Effector memory CD4-positive, alpha-beta T cell (primary cell): ENCODE measurements around the gene EML5.
"Not testable (repeated sequence)": the region's sequence is repeated elsewhere in the genome, so short reads cannot be mapped to it uniquely, and the experiment has no call there.

Experiments used
- DNase-seq, 3 donors: peaks; one replicate each; pipeline ENCODE4 v3.0.0-alpha.2; 2020
- H3K27ac ChIP-seq: 2 replicates; pipeline ENCODE4 v1.7.0; 2013; ENCODE audit warnings: mild to moderate bottlenecking, low read length, moderate library complexity; ENCODE audit not compliant: insufficient read depth, poor library complexity, severe bottlenecking
- H3K27me3 ChIP-seq: replicated peaks from 2 replicates; pipeline ENCODE4 v1.7.0; 2013; ENCODE audit warnings: mild to moderate bottlenecking, low read length; ENCODE audit not compliant: insufficient read depth, control insufficient read depth, poor library complexity, severe bottlenecking
- H3K36me3 ChIP-seq: 2 replicates; pipeline ENCODE4 v1.7.0; 2013; ENCODE audit warnings: mild to moderate bottlenecking, low read length, moderate library complexity; ENCODE audit not compliant: control insufficient read depth, insufficient read depth
- H3K4me1 ChIP-seq: 2 replicates; pipeline ENCODE4 v1.7.0; 2013; ENCODE audit warnings: low read length, mild to moderate bottlenecking; ENCODE audit not compliant: control insufficient read depth, insufficient read depth, poor library complexity, severe bottlenecking
- H3K4me3 ChIP-seq: 2 replicates; pipeline ENCODE4 v1.7.0; 2013; ENCODE audit warnings: low read length, low read depth, mild to moderate bottlenecking; ENCODE audit not compliant: insufficient read depth, poor library complexity, severe bottlenecking
- H3K9me3 ChIP-seq: 2 replicates; pipeline ENCODE4 v1.7.0; 2013; ENCODE audit warnings: mild to moderate bottlenecking, low read length, moderate library complexity; ENCODE audit not compliant: control insufficient read depth

The EML5 gene

DNA sequence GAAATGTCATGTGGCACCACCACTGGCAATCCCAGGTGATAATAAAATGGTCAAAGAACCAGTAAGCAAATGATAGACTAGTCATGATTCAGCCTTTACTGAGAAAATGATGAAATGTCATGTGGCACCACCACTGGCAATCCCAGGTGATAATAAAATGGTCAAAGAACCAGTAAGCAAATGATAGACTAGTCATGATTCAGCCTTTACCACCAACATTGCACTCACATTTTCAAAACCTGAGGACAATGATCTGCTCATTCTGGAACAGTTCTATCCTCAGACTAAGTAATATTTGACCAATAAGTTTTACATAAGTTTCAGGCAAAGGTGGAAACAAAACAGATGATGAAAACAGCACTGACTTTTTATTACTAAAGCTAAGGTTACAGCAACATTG is 3.2 kb downstream of the EML5 start:
- H3K27ac ChIP-seq, H3K4me1 ChIP-seq, DNase-seq, H3K36me3 ChIP-seq, H3K27me3 ChIP-seq, H3K9me3 ChIP-seq, H3K4me3 ChIP-seq: not testable (repeated sequence)

DNA sequence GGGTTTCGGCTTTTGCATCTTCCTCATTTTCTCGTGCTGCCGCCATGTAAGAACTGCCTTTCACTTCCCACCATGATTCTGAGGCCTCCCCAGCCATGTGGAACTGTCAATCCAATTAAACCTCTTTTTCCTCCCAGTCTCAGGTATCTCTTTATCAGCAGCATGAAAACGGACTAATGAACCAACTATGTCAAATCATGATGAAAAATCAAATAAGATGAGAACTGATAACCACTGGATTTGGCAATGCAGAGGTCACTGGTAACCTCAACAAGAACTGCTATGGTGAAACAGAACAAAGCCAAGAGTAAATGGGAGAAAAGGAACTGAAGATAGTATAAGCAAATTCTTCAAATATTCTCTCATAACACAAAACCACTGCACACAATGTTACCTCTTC is 6.0 kb downstream of the EML5 start:
- Histone ChIP-seq H3K27ac (no peak overlapping the region), H3K4me3 (no peak overlapping the region), H3K27me3 (no peaks in the 10 kb centered on the region), H3K9me3 (no peaks in the 10 kb centered on the region), H3K4me1 (peaks cover 2% of the 10 kb centered on the region), H3K36me3 (no peaks in the 10 kb centered on the region)
- DNase-seq, result no peak

DNA sequence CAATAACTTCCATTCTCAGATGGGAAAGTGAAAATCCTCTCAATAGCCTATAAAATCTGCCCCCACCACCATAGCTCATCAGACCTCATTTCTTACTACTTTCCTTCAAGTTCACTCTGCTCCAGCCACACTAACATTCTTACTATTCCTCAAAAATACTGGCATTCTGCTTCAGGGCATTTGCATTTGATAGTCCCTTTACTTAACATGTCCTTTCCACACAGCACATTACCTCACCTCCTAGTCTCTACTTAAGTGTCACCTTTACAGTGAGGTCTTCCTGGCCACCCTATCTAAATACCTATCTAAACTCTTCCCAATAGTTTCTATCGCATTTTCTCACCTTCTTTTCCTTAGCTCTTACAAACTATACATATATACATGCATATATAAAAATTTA is 6.8 kb downstream of the EML5 start:
- Histone ChIP-seq H3K4me3 (no peak overlapping the region), H3K27me3 (no peaks in the 10 kb centered on the region), H3K27ac (no peak overlapping the region), H3K9me3 (no peaks in the 10 kb centered on the region), H3K36me3 (no peaks in the 10 kb centered on the region), H3K4me1 (no peaks in the 10 kb centered on the region)
- DNase-seq, result no peak

DNA sequence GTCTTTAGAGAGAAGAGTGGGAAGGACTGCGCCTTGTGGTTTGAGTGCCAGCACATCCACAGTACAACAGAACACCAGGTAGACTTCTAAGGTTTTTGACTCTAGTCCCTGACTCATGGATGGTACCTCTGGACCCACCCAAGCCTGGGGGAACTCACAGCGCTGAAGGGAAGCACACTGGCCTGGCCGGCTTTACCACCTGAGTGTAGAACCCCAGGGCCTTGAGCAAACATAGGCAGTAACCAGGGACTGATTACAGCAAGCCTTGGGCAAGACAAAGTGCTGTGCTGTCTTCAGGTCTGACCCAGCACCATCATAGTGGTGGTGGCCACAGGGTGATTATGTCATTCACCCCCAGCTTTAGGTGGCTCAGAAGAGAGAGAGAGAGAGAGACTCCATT is 17.2 kb downstream of the EML5 start:
- no peaks in the 10 kb centered on the region for H3K36me3 ChIP-seq
- H3K27me3 ChIP-seq, result no peaks in the 10 kb centered on the region
- no peak overlapping the region for H3K27ac ChIP-seq
- no peaks in the 10 kb centered on the region for H3K4me1 ChIP-seq
- H3K9me3 ChIP-seq, result no peaks in the 10 kb centered on the region
- no peak for DNase-seq
- H3K4me3 ChIP-seq, result no peak overlapping the region

DNA sequence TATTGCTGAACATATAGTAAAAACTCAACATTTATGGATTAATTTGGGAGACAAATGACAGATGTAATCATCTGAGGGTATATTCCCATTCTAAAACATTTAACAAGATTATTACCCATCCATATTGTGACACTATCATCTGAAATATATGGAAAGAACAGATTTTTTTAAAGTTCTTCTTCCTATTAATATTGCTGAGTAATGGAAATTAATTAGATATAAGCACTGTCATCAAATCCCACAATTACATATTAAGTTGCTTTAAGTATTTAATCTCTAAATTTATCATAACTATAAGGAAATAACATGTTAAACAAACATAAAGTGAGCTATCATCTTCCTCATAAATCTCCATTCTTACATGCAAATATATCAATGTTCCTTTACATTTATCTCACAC is 22.0 kb downstream of the EML5 start:
- Histone ChIP-seq H3K4me3 (no peak overlapping the region), H3K4me1 (no peaks in the 10 kb centered on the region), H3K9me3 (peaks cover 4% of the 10 kb centered on the region), H3K27me3 (no peaks in the 10 kb centered on the region), H3K27ac (no peak overlapping the region), H3K36me3 (no peaks in the 10 kb centered on the region)
- DNase-seq, result no peak

DNA sequence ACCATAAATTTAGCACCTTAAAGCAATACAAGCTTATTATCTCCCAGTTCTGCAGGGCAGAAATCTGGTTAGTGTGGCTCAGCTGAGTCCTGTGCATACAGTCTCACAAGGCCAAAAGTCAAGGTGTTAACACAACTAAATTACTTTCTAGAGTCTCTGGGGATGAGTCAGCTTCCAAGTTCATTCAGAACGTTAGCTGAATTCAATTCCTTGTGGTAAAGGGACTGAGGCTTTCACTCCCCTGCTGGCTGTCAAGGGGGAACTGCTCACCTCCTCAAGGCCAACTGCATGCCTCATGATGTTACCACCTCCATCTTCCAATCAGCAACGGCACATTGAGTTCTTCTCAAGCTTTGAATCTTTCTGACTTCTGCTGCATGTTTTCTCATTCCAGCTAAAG is 27.6 kb downstream of the EML5 start:
- Histone ChIP-seq H3K27ac (no peak overlapping the region), H3K27me3 (no peaks in the 10 kb centered on the region), H3K9me3 (peaks cover 4% of the 10 kb centered on the region), H3K4me1 (no peaks in the 10 kb centered on the region), H3K4me3 (no peak overlapping the region), H3K36me3 (no peaks in the 10 kb centered on the region)
- DNase-seq, result no peak

DNA sequence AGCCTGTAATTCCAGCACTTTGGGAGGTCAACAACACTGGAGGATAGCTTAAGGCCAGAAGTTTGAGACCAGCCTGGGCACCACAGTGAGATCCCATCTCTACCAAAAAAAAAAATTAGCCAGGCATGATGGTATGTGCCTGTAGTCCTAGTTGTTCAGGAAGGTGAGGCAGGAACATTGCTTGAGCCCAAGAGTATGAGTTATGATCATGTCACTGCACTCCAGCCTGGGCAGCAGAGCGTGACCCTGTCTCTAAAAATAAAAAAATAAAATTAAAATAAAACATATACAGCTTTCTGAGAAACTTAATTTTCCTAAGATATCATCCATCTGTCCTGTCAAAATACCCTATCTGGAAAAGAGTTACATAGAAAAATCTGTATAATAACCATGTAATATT is 38.9 kb downstream of the EML5 start:
- H3K27me3 ChIP-seq, result no peaks in the 10 kb centered on the region
- no peaks in the 10 kb centered on the region for H3K4me1 ChIP-seq
- H3K27ac ChIP-seq, result no peak overlapping the region
- no peak overlapping the region for H3K4me3 ChIP-seq
- H3K36me3 ChIP-seq, result no peaks in the 10 kb centered on the region
- no peaks in the 10 kb centered on the region for H3K9me3 ChIP-seq
- DNase-seq, result no peak

DNA sequence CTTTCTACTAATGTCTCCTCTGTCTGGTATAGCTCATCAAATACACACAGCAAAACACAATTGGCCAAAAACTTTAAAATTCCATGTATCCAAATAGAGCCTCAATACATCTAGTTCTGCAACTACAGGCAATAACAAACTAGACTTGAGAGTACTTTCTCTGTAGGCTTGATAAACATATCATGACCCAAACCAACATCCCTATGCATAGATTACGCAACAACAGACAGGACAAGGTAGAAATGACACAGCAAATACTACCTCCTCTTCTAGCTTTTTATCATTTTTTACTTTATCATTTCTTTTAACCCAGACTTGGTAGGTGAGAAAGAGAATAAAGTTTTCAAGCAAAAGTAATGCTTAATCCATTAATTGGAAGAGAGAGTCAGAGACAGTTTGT is 41.8 kb downstream of the EML5 start:
- no peak for DNase-seq
- no peak overlapping the region for H3K27ac ChIP-seq
- H3K4me1 ChIP-seq, result no peaks in the 10 kb centered on the region
- no peaks in the 10 kb centered on the region for H3K27me3 ChIP-seq
- H3K9me3 ChIP-seq, result no peaks in the 10 kb centered on the region
- no peaks in the 10 kb centered on the region for H3K36me3 ChIP-seq
- no peak overlapping the region for H3K4me3 ChIP-seq

DNA sequence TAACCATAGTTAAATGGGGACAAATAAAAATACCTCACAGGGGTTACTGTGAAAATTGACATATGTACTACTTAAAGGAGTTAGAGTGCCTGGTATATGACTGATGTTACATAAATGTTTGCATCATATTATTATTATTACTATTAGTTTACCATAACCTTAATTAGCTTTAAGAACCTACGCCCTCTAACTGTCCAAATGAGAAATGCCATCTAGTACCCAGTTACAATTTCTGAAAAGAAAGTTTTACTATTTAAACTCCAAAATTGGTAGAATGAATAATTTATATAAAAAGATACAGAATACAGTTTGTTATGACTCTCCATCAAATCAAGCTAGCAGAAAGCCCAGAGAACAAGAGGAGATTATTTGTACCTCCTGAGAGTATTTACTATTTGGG is 42.3 kb downstream of the EML5 start:
- Histone ChIP-seq H3K36me3 (no peaks in the 10 kb centered on the region), H3K27ac (no peak overlapping the region), H3K4me1 (no peaks in the 10 kb centered on the region), H3K9me3 (no peaks in the 10 kb centered on the region), H3K4me3 (no peak overlapping the region), H3K27me3 (no peaks in the 10 kb centered on the region)
- no peak for DNase-seq

DNA sequence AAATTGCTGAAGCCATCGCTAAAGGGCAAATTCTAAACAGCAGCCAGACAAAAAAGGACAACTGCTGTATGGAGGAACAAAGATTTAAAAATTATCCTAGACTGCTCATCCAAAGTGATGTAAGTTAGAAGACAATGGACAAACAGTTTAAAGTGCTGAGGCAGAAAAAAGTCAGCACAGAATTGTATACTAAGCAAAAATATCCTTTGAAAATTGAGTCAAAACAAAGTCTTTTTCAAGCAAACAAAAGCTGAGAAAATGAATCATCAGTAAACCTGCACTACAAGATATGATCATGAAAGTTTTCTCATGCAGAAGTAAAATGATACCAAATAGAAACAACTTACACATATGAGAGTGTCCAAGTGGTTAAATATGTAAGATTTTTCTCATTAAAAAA is 43.6 kb downstream of the EML5 start:
- Histone ChIP-seq H3K9me3 (no peaks in the 10 kb centered on the region), H3K27me3 (no peaks in the 10 kb centered on the region), H3K4me3 (no peak overlapping the region), H3K36me3 (no peaks in the 10 kb centered on the region), H3K27ac (no peak overlapping the region), H3K4me1 (no peaks in the 10 kb centered on the region)
- DNase-seq, result no peak

DNA sequence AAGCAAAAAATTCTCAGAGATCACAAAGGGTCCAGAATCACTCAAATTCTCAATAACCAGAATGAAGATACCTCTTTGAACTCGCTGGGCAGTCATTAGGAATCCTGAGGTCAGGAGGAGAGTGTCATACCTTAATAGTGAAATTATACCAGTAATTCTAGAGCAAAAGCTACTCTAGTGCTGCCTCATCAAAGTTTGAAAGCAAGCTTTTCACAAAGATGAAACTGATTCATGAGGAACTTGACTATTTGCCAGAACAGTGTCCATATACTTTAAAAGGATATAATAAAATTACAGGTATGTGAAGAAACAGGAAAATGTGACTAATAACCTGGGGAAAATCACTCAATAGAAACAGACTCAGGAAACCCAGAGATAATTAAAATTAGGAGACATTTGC is 44.5 kb downstream of the EML5 start:
- Histone ChIP-seq H3K27me3 (no peaks in the 10 kb centered on the region), H3K4me1 (no peaks in the 10 kb centered on the region), H3K27ac (no peak overlapping the region), H3K36me3 (no peaks in the 10 kb centered on the region), H3K4me3 (no peak overlapping the region), H3K9me3 (no peaks in the 10 kb centered on the region)
- DNase-seq, result no peak
